ENCODE data around the gene FBXW11. TPM values are rescaled to one million over a fixed set of nuclear protein-coding genes. Genes with fewer than 3 reads are reported as not detected.

FBXW11 gene
- total RNA-seq, result 10 to 100 TPM; 47.6 to 56.8 TPM
- 10 to 100 TPM; 52.1 to 56.9 (median 54.4) TPM for polyA plus RNA-seq (ENCODE audit: insufficient read length in 6 of 6)
- long read RNA-seq, donor 1, full-length matches to known transcripts, result 7 of 7 reads
- long read RNA-seq, donor 1, partial matches to known transcripts, result 0 of 7 reads
- long read RNA-seq, donor 1, other reads (novel, unspliced or antisense), result 0 of 7 reads
- long read RNA-seq, donor 2, full-length matches to known transcripts, result 10 of 10 reads
- long read RNA-seq, donor 2, partial matches to known transcripts, result 0 of 10 reads
- long read RNA-seq, donor 2, other reads (novel, unspliced or antisense), result 0 of 10 reads
- long read RNA-seq, donor 3, full-length matches to known transcripts, result 11 of 11 reads
- long read RNA-seq, donor 3, partial matches to known transcripts, result 0 of 11 reads
- long read RNA-seq, donor 3, other reads (novel, unspliced or antisense), result 0 of 11 reads
- long read RNA-seq, donor 4, partial matches to known transcripts, result 7 of 8 reads
- long read RNA-seq, donor 4, other reads (novel, unspliced or antisense), result 0 of 8 reads
- long read RNA-seq, donor 5, full-length matches to known transcripts, result 10 of 10 reads
- long read RNA-seq, donor 5, partial matches to known transcripts, result 0 of 10 reads
- long read RNA-seq, donor 5, other reads (novel, unspliced or antisense), result 0 of 10 reads
- long read RNA-seq, donor 6, full-length matches to known transcripts, result 7 of 7 reads
- long read RNA-seq, donor 6, partial matches to known transcripts, result 0 of 7 reads
- long read RNA-seq, donor 6, other reads (novel, unspliced or antisense), result 0 of 7 reads
- long read RNA-seq, donor 7, full-length matches to known transcripts, result 5 of 5 reads
- long read RNA-seq, donor 7, partial matches to known transcripts, result 0 of 5 reads
- long read RNA-seq, donor 7, other reads (novel, unspliced or antisense), result 0 of 5 reads
- long read RNA-seq, donor 8, full-length matches to known transcripts, result 13 of 13 reads
- long read RNA-seq, donor 8, partial matches to known transcripts, result 0 of 13 reads
- long read RNA-seq, donor 8, other reads (novel, unspliced or antisense), result 0 of 13 reads
- long read RNA-seq, donor 9, result 0 reads
- long read RNA-seq, donor 10, partial matches to known transcripts, result 3 of 4 reads
- long read RNA-seq, donor 10, other reads (novel, unspliced or antisense), result 1 of 4 reads
- long read RNA-seq, donor 11, full-length matches to known transcripts, result 12 of 17 reads
- long read RNA-seq, donor 11, partial matches to known transcripts, result 5 of 17 reads
- long read RNA-seq, donor 11, other reads (novel, unspliced or antisense), result 0 of 17 reads
- long read RNA-seq, donor 12, full-length matches to known transcripts, result 6 of 6 reads
- long read RNA-seq, donor 12, partial matches to known transcripts, result 0 of 6 reads
- long read RNA-seq, donor 12, other reads (novel, unspliced or antisense), result 0 of 6 reads

GRCh38 chr5:172006321-172007174 is at the start of gene FBXW11:
Gene FBXW11 (minus strand): TSS chr5:172006638. CDS start chr5:172006502, 136 bp downstream.
- peak; percentile 96 to 99 (median 98) for DNase-seq
- no peak for TF ChIP-seq CTCF (IDR thresholded peaks at IDR 0.05)
- H3K36me3 ChIP-seq, result no peaks in the 10 kb centered on the region
- peaks cover 24 to 52% of the 10 kb centered on the region in 2 donors for H3K4me1 ChIP-seq
- peak; percentile 90 for ATAC-seq
- peak within 1 kb of the TSS; percentile 66 to 87 for H3K4me3 ChIP-seq
- H3K27ac ChIP-seq, result peak within 1 kb of the TSS; percentile 95 to 98
- H3K27me3 ChIP-seq, result no peaks in the 10 kb centered on the region
- intact Hi-C loops (cut with DNase I), result no loop called here
- H3K9me3 ChIP-seq, result no peaks in the 10 kb centered on the region

DNA sequence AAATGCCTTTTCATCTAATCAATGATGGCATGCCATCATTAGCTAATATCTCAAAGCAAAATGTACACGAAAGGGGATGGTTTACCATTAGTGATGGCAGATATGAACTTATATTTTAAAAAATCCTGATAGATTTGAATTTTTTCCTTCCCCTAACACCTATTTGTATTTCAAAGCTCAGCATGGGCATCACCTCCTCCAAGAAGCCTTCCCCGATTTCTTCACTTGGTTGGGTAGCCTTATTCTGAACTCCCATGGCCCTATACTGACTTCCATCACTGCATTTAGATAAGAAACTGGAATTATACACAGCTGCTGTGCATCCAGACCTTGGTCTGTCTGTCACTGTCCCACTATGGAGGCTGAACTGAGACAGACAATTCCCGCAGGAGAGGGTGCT is 49.6 kb upstream of the FBXW11 start:
- Histone ChIP-seq H3K27me3 (no peaks in the 10 kb centered on the region), H3K27ac (no peak overlapping the region), H3K9me3 (no peaks in the 10 kb centered on the region), H3K4me3 (no peak overlapping the region), H3K4me1 (no peaks in the 10 kb centered on the region), H3K36me3 (peaks cover 0 to 99% of the 10 kb centered on the region in 2 donors)
- ATAC-seq (no peak), DNase-seq (no peak)
- intact Hi-C loops (cut with DNase I), result no loop called here
- no peak for TF ChIP-seq CTCF (IDR thresholded peaks at IDR 0.05)

DNA sequence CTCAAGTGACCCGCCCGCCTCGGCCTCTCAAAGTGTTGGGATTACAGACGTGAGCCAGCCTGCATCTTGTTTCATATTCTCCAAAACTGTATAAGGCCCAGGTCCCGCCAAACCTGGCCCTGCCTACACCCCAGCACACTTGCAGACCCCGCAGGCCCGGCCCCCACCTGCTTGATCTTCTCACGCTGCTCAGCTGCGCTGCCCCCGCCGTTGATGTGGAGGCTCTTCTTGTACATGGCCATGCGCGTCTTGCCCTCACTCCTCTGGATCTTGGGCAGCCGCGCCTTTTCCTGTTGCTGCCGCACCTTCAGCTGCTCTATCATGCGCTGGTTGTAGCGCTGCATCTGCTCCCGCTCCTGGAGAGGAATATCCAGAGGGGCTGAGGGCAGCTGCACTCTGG is 49.0 kb upstream of the FBXW11 start:
- DNase-seq (no peak), ATAC-seq (no peak)
- Histone ChIP-seq H3K4me3 (no peak overlapping the region), H3K27me3 (no peaks in the 10 kb centered on the region), H3K36me3 (peaks cover 0 to 99% of the 10 kb centered on the region in 2 donors), H3K9me3 (no peaks in the 10 kb centered on the region), H3K4me1 (no peaks in the 10 kb centered on the region), H3K27ac (no peak overlapping the region)
- TF ChIP-seq CTCF (IDR thresholded peaks at IDR 0.05), result no peak
- intact Hi-C loops (cut with DNase I), result no loop called here

DNA sequence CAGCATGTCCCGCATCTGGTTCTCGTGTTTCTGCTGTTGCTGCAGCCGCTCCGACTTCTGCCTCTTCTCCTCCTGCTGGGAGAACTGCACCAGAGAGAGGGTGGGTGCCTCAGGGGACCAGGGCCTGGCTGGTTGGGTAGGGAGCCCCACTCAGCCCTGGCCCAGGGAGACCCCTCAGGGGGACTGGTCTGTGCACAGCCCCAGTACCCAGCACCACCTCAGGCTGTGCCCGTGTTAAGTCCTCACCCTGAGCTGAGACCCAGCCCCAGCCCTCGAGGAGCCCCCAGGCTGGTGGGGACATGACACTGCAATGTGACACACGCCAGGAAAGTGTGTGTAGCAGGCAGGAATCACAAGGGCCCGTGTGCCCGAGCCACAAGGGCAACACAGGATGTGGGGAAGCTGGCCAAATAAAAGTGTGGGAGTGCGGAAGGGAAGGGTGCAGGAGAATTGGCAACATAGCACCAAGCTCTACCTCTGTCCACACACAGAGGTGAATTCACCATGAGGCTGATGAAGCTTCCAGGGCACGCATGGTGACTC is 48.2 kb upstream of the FBXW11 start:
- no peaks in the 10 kb centered on the region for H3K27me3 ChIP-seq
- no peaks in the 10 kb centered on the region for H3K9me3 ChIP-seq
- no peak overlapping the region for H3K27ac ChIP-seq
- peaks cover 0 to 99% of the 10 kb centered on the region in 2 donors for H3K36me3 ChIP-seq
- intact Hi-C loops (cut with DNase I), result no loop called here
- DNase-seq (no peak), ATAC-seq (no peak)
- TF ChIP-seq CTCF (IDR thresholded peaks at IDR 0.05), result no peak
- no peak overlapping the region for H3K4me3 ChIP-seq
- no peaks in the 10 kb centered on the region for H3K4me1 ChIP-seq

Measured in left lung (tissue), 14 donors.